OCI-LY7 (cell line): Measurements from ENCODE around the gene TNS1.

Experiments
- EZH2phosphoT487 ChIP-seq: fragments of 200-600 bp; sonication (generic); IDR thresholded peaks from 2 replicates; pipeline ENCODE4 v1.6.1; 2018; ENCODE audit warnings: low read depth, borderline replicate concordance, mild to moderate bottlenecking, mixed run types, antibody characterized with exemption, low read length, moderate library complexity, mixed read lengths
- TF ChIP-seq, protein P1 (sequence below): fragments of 200-600 bp; sonication (generic); conservative IDR thresholded peaks from 2 replicates; pipeline ENCODE4 v1.5.1; 2014; ENCODE audit warnings: mild to moderate bottlenecking, antibody characterized with exemption, low read length, moderate library complexity, mixed read lengths

DNA sequence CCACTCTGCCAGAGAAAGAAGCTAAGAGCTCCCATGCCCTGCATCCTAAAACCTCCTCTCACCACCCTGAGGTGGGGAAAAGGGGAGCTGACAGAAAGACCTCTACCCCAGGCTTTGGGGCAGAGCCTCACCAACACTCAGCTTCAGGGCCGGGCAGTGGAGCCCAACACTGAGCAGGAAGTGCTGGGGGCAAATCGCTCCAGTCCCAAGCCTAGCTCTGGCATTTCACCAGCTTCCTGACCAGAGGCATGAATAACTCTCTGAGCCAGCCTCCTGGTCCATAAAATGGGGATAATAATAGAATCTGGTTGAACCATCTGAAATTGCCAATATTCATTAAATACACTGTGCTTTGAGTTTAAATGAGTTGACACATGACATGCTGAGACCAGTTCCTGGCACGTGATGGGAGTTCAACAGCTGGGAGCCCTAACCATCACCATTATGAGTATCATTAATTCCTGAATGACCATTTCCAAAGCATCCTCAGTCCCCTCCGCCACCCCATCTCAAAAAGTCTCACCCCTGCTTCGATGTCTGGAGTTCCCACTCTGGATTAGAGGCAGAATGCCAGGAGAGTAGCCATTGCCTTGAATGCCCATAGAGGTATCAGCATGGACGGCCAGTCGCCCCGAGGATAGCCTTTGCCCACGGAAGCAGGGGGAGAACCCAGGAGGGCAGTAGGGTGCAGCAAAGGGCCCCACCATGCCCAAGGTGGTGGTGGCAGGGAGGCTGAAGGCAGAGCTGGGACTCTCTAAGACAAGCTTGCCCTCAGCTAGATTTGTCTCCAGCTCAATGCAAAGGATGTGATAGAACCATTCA, 153.4 kb downstream of the TNS1 start:
- TF ChIP-seq, protein P1, sequence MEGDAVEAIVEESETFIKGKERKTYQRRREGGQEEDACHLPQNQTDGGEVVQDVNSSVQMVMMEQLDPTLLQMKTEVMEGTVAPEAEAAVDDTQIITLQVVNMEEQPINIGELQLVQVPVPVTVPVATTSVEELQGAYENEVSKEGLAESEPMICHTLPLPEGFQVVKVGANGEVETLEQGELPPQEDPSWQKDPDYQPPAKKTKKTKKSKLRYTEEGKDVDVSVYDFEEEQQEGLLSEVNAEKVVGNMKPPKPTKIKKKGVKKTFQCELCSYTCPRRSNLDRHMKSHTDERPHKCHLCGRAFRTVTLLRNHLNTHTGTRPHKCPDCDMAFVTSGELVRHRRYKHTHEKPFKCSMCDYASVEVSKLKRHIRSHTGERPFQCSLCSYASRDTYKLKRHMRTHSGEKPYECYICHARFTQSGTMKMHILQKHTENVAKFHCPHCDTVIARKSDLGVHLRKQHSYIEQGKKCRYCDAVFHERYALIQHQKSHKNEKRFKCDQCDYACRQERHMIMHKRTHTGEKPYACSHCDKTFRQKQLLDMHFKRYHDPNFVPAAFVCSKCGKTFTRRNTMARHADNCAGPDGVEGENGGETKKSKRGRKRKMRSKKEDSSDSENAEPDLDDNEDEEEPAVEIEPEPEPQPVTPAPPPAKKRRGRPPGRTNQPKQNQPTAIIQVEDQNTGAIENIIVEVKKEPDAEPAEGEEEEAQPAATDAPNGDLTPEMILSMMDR = no peak
- no peak for TF ChIP-seq EZH2phosphoT487
